LNCAP (cell line): ENCODE measurements around the gene MAP4K3.

Experiments
- CTCF ChIP-seq: fragments of 450-650 bp; IDR thresholded peaks from 2 replicates; pipeline ENCODE4 v1.5.1; 2017; ENCODE audit warnings: mild to moderate bottlenecking

Gene MAP4K3

GRCh38 chr2:39334529-39334928 is 102.6 kb downstream of the MAP4K3 start:
- no peak for TF ChIP-seq CTCF

- TF ChIP-seq CTCF: no peak
These were observed 110.4 kb downstream of the MAP4K3 start for GRCh38 chr2:39326644-39327043.

- no peak for TF ChIP-seq CTCF
These were observed 111.1 kb downstream of the MAP4K3 start for GRCh38 chr2:39325966-39326365.

DNA sequence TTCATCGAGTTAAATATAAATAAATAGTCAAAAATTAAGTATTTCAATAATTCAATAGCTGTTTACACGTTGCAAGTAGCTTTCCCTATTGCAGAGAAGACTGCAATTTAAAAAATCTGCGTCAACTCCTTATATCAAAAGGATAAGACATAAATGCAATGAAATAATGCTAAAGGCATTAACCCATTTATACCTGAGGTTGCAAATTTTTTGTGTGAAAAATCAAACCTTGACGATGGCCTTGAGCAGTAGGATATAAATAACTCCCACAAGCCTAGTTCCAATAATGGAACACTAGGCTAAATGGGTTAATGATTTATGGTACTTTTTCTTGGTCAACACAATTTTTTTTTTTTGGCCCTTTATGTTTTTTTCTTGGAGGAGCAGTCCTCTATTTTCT is 116.9 kb downstream of the MAP4K3 start:
- TF ChIP-seq CTCF: no peak

DNA sequence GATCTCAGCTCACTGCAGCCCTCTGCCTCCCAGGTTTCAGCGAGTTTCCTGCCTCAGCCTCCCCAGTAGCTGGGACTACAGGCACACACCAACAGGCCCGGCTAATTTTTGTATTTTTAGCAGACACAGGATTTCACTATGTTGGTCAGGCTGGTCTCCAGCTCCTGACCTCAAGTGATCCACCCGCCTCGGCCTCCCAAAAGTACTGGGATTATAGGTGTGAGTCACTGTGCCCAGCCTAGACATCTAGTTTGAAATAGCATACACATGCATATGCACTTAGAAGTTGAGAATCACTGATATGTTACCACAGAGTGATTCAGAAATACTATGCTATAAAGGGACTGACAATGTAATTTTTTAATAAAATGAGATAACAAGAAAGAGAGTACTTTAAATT is 123.5 kb downstream of the MAP4K3 start:
- TF ChIP-seq CTCF: no peak

DNA sequence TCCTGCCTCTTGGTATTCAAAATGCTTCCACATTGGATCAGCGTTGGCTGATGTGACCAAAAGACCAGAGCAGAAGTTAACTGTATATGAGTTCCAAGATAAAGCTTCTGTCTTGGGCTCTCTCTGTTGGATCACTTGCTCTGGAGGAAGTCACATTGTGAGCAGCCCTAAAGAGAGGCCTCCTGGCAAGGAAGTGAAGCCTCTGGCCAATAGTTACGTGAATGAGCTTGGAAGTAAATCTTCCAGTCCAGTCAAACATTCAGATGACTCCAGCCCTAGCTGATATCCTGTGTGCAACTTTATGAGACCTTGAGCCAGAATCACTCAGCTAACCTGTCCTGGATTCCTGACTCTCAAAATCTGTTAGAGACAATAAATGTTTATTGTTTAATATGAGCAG is 125.6 kb downstream of the MAP4K3 start:
- TF ChIP-seq CTCF: no peak

- no peak for TF ChIP-seq CTCF
These were observed 128.3 kb downstream of the MAP4K3 start for GRCh38 chr2:39308778-39309177.

DNA sequence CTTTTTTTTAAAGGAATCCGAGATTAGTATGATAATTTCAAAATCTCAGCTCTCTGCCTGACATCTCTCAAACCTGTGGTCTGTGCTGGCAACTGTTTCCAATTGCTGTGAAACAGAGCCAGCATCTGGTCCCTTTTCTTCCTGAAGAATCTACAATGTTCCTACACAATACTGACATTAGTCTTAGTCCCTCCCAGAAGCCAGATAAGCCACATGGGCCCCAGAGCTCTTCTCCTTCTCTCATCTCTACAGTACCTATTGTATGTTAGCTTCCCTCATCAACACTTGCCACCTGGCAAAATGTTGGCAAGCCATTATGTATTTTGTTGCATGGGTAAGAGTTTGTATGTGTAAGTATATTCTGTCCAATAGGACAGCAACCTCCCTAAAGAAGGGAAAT is 130.5 kb downstream of the MAP4K3 start:
- TF ChIP-seq CTCF: no peak
